ENCODE measurements around the gene TIMP1.

TIMP1 gene

GRCh38 chrX:47634871-47635575, 52.8 kb downstream of the TIMP1 start:
- no peak for DNase-seq (ENCODE audit: low read depth)
